GM18517 (cell line): ENCODE measurements around the gene KCNT1.

Experiments
- ATAC-seq: cut with Tn5 transposase; IDR thresholded peaks from one replicate; pipeline ENCODE4 v1.9.1; 2021; ENCODE audit warnings: mild to moderate bottlenecking, moderate library complexity; ENCODE audit not compliant: unreplicated experiment

The KCNT1 gene

DNA sequence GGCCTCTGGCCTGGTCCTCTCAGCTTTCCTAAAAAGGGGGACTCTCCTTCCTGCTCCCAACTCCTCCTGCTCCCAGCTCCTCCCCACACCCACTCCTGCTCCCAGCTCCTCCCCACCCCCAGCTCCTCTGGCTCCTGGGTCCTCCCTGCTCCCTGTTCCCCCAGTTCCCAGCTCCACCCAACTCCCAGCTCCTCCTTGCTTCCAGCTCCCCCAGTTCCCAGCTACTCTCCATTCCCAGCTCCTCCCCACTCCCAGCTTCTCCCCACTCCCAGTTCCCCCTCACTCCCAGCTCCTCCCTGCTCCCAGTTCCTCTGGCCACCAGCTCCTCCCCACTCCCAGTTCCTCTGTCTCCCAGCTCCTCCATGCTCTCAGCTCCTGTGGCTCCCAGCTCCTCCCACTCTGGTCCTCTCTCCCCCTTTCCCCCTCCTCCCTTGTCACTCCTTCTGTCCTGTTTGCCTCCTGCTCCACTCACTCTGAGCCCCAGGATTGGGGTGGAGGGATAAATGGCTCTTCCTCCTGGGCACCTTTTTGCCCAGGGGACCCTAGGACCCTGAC, 75.7 kb downstream of the KCNT1 start:
- no peak for ATAC-seq

DNA sequence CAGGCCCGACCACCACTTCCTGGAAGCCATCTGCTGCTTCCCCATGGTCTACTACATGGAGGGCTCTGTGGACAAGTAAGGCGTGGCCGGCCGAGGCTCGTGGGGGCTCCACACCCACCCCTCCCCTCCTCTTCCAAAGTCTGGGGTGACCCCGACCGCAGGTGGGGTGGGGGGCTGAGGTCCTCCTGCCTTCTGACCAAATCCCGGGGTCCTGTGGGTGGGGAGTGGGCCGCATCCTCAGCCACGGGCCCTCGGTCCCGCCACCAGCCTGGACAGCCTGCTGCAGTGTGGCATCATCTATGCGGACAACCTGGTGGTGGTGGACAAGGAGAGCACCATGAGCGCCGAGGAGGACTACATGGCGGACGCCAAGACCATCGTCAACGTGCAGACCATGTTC, 76.4 kb downstream of the KCNT1 start:
- no peak for ATAC-seq

DNA sequence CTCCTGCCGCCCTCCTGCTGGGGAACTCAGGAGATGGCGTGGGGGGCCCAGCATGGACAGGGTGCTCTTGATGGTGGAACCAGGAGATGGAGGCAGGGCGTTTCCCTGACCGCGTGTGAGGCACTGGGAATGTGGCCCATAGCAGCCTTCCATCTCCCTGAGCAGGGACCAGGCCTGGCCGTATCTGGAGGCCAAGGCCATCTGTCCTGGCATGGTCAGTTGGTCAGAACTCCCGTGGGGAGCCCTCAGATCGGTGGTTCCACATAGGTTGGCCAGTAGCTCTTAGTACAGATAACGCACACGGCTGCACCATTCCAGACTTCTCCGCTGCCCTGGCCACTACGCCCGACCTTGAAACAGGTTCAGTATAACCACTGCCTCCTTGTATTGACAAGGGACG, 77.6 kb downstream of the KCNT1 start:
- ATAC-seq = no peak

DNA sequence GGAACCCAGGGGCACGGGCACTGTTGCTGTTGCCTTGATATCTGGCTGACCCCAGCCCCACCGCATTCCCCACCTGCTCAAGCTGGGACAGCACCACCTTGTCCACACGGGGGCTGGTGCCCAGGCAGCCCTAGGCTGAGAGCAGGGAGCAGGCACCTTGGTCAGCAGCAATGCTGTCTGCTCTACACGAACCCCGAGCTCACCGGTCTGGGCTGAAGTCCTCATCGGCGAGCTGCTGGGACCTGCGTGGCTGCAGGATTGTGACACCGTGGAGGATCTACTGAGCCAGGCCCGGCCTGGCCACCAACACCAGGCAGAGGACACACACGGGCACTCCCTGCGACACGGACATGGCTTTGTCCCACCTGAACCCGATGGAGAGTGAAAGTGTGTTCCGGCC, 78.1 kb downstream of the KCNT1 start:
- no peak for ATAC-seq

DNA sequence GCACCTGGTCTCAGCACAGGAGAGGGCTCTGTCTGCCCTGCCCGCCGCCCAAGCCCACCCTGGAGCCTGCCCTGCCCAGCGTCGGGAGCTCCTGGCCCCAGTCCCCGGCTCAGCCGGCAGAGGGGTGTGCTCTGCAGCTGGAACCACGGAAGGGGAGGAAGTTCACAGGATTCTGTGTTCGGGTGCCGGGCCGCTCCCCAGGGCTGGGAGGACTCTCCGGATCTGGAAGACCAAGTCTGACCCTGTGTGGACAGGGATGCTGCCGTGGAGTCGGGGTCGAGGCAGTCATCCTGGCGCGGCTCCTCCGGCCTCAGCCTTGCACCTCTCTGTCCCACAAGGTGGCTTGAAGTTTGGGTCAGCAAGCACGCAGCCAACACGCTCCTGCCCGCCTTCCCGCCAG, 78.6 kb downstream of the KCNT1 start:
- ATAC-seq = no peak

DNA sequence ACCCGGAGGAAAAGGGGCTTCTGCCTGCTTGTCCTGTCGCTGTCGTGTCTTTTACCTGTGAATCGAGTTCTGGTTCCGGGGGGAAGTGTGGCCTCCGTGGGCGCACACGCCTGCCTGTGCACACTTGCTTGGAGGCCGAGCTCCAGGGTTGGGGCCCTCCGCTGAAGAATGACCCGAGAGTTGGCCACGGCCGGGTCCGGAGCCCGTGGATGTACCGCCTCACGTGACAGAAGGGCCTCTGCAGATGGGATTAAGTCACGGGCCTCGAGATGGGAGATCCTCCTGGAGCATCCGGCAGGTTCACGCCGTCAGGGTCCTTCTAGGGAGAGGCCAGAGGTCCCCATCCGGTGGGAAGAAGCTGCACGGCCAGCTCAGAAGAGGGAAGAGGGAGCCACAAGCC, 81.0 kb downstream of the KCNT1 start:
- no peak for ATAC-seq

DNA sequence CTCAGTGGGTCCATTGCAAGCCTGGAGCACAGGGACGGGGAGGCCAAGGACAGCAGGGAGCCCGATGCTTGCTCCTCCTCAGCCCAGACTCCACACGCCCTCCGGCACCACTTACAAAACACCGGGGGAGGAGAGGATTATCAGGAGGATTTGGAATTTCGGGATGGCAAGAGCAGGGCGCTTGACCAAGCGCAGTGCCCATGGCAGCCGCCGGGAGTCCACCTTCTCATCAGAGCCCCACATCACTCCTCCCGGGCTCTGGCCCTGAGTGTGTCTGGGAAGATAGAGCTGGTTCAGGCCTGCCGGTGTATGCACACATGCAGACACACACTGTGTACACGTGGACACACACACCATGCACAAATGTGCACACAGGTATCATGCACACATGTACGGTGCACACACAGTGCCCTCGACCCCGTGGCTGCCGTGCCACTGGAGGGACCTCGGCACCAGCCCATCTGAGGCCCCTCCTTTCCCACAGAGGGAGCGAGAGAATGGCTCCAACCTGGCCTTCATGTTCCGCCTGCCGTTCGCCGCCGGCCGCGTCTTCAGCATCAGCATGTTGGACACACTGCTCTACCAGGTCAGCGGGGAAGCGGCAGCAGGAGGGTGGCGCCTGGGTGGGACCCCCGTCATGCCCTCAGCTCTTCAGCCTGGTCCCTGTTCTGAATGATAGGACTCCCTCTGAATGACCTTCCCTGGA, 81.7 kb downstream of the KCNT1 start:
- ATAC-seq = no peak

DNA sequence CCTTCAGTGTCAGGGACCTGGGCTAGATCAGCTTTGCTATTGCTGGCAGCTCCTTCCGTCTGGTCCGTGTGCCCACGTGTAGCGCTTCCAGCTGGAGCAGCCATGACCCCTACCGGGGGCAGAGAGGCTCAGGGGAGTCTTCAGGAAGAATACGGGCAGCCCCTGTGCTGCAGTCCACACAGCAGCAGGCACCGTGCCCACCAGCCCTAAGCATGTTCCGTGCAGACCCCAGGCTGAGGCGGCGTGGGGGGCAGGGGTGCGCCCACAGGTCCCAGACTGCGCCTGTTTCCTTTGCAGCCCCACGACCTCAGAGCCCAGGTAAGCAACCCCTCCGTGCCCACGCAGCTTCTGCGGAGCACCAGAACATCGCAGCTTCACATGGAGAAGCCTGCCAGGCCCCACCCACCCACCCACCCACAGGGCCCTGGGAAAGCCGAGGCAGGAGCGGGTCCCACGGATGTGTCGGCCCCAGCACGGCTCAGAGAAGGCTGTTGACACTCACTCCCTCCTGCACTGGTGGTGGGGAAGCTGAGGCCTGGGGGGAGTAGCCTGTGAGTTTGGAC, 83.1 kb downstream of the KCNT1 start:
- ATAC-seq = no peak

DNA sequence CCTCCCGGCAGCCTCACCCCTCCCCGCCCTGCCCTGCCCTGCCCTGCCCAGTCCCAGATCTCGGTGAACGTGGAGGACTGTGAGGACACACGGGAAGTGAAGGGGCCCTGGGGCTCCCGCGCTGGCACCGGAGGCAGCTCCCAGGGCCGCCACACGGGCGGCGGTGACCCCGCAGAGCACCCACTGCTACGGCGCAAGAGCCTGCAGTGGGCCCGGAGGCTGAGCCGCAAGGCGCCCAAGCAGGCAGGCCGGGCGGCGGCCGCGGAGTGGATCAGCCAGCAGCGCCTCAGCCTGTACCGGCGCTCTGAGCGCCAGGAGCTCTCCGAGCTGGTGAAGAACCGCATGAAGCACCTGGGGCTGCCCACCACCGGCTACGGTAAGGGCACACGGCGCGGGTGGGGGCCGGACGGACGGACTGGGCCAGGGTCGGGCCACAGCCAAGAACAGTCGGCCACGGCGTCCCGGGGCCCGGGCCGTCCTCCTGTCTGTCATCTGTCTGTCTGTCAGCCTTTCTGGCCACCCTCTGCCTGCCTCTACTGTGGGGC, 84.2 kb downstream of the KCNT1 start:
- ATAC-seq = no peak

DNA sequence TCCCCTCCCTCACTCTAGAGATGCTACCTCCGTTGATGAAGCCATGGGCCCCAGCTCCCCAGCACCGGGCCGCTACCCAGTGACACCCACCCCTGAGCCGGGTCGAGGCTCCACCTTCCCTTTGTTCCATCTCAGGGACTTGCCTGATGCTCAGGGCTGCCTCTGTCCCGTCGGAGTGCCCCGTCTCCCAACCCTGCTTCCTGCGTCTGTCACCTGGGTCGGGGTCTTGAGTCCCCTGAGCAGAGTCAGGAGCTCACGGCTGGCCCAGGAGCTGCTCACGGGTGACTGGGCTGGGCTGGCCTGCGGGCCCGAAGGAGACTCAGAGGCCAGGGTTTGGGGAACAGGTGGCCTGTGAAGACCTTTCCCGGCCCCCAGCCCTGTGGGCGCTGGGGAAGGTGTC, 85.3 kb downstream of the KCNT1 start:
- ATAC-seq = no peak

DNA sequence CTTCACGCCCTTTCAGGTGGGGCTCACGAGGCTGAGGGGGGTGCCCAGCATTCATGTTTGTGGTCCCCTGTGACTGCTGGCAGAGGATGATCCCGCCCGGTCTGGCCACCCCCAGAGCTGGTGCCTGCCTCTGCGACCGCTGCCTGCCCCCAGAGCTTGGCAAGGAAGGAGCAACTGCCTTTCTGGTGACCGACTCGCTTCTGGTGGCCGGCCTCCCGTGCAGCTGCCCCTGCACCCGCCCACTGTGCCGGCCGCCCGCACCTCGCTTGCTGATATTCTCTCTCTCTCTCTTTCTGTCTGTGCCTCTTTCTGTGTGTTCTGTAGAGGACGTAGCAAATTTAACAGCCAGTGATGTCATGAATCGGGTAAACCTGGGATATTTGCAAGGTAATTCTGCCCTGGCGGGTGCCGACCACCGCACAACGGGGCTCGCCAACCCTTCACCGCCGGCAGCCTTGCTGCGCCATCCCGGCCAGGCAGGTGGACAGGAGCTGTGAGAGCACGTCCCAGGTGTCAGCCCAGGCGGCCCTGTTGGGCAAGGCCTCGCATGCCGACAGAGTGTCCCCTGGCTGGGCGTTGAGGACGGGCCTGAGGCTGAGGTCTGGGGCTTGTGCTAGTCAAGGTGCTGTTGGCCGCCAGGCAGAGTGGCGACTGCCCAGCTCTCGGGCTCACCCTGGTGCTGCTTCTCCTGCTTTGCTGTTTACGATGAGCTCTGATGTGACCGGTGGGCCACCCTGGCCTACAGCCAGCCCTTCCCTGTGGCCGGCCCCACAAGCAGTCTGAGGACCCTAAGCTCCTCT, 86.0 kb downstream of the KCNT1 start:
- no peak for ATAC-seq

DNA sequence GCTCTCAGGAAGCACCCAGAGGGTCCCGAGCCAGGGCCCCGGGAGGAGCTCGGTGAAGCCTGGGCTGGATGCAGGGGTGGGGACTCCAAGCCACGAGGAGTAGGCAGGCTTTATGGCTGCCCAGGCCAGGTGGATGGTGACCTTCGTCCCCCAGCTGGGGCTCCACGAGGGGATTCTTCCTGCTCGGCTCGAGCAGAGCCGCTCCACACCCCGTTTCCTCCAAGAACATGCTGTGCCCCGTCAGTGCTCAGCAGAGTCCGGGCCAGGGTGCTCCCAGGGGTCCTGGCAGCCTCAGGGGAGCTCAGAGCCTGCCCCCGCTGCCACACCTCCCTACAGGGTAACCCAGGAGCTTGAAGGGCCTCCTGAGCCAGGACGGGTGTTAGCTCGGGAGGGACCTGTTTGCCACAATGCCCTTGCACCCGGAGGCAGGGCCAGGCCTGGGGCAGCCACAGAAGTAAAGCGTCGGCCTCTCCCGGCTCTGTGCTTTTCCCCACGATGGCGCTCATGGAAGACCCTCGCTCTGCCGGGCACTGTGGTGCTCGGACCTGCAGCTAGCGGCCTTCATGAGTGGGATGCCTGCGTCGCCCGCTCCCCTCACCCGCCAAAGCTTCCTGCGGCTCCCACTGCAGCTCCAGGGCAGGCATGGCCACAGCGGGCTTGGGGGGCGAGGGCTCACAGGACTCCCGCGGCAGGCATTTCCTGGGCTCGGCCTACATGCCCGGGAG, 86.8 kb downstream of the KCNT1 start:
- no peak for ATAC-seq

DNA sequence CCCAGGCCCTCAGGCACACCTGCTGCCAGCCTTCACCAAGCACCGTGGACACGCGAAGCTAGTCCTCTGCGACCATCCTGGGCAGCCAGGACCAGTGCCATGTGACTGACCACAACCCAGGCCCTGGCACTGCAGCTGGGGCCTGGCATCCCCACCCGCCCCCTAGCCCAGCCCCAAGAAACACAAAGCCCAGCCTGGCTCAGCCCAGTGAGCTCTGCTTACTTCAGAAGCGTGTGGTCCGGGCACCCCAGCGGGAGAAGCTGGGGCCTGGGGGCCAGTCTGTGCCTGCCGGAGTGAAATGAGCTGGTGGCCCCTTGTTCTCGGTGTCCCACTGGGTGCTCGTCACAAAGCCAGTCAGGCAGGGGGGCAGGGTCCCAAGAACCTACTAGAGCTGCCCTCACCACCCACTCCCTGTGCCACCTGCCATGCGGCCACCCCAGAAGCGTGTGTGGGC, 87.9 kb downstream of the KCNT1 start:
- no peak for ATAC-seq

DNA sequence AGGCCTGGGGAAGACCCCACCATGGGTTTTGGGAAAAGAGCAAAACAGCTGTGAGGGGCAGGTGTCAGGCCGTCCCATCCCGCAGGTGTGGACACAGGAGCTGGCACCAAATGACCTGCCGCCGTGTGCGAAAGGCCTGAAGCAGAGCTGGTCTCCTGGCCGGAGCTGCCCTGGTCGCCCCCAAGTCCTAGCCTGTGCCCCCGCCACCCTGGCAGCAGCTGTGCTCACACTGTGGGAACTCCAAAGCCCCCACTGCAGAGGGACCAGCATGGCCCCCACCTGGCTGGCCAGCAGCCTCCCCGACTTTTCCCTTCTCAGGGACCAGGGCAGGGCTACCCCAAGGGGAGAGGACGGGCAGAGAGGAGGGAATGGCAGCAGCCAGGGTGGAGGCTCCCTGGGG, 88.4 kb downstream of the KCNT1 start:
- ATAC-seq = no peak

DNA sequence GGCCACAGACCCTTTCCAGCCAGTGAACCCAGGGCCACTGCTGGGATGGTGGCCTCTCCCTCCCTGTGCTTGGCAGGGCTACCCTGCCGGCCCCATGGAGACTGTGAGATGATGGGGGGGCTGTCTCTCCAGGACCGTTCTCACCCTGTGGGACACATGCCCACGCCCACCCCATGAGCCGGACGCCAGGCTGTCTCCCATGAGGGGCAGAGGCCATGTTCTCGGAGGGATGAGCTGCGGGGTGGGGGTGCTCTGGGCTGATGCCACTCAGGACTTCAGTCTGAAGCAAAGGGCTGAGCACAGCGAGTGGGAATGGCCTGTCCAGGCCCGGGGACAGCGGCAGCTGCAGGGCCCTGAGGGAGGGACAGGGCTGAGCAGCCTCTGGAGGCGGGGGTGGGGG, 88.9 kb downstream of the KCNT1 start:
- ATAC-seq = no peak

DNA sequence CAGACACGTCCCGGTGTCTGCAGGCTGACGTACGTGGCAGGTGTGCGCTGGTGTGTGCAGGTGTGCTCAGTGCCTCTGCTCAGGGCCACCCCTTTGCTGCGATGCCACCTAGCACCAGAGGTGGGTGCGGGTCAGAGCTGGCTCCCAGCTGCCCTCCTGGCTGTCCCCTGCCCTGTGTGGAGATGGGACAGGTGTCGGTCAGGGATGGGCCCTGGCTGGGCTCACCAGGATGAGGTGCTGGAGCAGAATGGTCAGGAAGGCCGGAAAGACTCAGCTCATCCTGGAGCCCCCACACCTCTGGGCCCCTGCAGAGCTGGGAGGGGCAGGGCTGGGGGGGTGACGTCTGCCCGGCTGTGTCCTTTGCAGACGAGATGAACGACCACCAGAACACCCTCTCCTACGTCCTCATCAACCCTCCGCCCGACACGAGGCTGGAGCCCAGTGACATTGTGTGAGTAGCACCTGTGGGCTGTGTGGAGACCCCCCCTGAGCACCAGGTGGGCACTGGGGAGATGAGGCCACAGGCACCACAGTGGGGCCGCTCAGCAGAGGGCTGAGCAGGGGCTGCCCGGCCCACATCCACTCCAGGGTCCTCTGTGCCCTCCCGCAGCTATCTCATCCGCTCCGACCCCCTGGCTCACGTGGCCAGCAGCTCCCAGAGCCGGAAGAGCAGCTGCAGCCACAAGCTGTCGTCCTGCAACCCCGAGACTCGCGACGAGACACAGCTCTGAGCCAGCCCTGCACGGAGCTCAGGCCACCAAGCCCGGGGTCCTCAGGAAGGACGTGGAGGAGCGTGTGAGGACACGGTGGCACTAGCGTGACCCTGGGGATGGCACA, 89.7 kb downstream of the KCNT1 start:
- no peak for ATAC-seq

DNA sequence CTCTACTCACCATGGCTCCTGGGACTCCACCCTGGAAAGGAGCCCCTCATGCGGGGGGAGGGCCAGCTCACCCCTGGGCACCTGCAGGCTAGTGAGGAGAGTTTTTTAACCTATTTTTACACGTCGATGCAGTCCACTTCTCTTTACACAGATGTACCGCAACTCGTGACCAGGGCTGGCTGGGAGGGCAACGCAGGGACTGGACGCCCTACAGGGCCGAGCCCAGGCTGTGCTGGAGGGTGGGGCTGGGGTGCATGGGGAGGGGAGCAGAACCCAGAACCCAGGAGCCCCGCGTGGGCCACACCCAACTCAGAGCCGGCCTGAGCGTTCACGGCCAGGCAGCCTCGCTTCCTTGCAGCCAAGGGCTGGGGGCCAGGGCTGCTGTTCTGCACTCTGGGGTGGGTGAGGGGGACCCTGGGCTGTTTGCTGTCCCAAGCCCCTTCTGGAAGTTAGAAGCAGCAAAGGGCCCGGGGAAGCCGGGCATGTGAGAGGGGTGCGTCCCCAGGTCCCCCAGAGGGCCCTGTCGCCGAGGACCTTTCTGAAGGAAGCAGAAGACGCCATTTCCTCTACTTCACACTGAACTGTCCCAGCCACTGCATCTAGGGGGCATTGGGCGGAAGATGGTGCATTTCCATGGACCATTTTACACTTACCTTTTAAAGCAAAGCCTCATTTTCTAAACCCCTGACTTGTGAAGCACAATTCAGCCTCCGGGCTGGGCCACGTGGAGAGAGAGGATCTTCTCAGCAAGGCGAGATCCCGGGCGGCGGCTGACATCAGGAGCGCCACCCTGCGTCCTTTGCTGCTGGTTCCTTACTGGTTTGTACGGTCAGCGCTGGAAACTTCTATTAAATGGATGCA, 90.5 kb downstream of the KCNT1 start:
- ATAC-seq = no peak

DNA sequence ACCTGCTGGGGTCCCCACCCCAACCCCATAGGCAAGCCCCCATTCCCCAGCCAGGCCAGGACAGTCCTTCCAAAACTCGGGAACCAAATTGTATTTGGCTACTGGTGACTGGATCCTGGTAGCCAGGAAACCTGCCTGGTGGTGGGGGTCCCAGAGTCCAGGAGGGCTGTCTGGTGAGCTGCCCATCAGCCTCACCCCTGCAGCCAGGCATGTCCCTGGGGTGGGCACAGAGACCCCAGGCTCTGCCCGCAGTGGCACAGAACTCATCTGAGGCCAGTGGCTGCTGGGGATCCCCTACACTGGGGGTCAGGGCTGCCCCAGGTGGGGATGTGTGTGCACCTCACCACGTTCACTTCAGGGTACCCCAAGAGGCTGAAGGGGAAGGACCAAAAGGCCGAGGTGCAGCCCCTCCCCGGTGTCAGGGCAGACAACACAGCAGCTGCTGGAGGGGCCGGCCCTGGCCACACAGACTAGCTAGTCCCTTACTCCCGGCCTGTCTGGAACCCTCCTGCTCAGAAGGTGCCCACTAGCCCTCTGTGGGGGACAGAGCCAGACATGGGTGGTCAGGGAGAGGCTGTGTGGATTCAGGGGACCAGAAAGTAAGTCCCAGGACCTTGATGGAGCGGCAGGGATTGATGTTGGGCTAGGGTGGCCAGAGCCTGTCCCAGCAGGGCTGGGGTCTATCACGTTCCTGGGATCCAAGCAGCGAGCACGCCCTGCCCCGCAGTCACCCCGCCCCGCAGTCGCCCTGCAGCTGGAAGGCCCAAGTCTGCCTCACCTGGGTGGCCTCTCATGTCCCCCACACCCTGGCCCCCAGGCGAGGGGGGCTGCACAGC, 91.5 kb downstream of the KCNT1 start:
- no peak for ATAC-seq
